Measurements from ENCODE around the gene CCT7.

- TF ChIP-seq, protein P1, sequence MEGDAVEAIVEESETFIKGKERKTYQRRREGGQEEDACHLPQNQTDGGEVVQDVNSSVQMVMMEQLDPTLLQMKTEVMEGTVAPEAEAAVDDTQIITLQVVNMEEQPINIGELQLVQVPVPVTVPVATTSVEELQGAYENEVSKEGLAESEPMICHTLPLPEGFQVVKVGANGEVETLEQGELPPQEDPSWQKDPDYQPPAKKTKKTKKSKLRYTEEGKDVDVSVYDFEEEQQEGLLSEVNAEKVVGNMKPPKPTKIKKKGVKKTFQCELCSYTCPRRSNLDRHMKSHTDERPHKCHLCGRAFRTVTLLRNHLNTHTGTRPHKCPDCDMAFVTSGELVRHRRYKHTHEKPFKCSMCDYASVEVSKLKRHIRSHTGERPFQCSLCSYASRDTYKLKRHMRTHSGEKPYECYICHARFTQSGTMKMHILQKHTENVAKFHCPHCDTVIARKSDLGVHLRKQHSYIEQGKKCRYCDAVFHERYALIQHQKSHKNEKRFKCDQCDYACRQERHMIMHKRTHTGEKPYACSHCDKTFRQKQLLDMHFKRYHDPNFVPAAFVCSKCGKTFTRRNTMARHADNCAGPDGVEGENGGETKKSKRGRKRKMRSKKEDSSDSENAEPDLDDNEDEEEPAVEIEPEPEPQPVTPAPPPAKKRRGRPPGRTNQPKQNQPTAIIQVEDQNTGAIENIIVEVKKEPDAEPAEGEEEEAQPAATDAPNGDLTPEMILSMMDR (IDR thresholded peaks at IDR 0.05): no peak
- no peak for TF ChIP-seq EZH2 (IDR thresholded peaks at IDR 0.05; ENCODE audit: borderline replicate concordance, insufficient read depth, low read depth, low read length, poor library complexity, severe bottlenecking)
Observed at GRCh38 chr2:73217826-73218225, 16.3 kb upstream of the CCT7 start.
